ENCODE data around the gene GRID2IP.
A peak's percentile ranks its signal among the peaks of the same experiment; 100 is the strongest.

Gene GRID2IP

GRCh38 chr7:6559896-6560295, 8.6 kb upstream of the GRID2IP start:
- no peak for DNase-seq

GRCh38 chr7:6558837-6559236, 7.6 kb upstream of the GRID2IP start:
- DNase-seq = peak in 1 of 2 experiments; percentile 28

- no peak for DNase-seq
Observed at GRCh38 chr7:6556196-6556595, 4.9 kb upstream of the GRID2IP start.

- DNase-seq = no peak
Observed at GRCh38 chr7:6554848-6555247, 3.6 kb upstream of the GRID2IP start.

GRCh38 chr7:6553448-6554044, 2.3 kb upstream of the GRID2IP start:
- no peak for DNase-seq

GRCh38 chr7:6547400-6547799, 3.9 kb downstream of the GRID2IP start:
- no peak for DNase-seq

GRCh38 chr7:6546498-6547251, 4.6 kb downstream of the GRID2IP start:
- DNase-seq = no peak

GRCh38 chr7:6545398-6546126, 5.7 kb downstream of the GRID2IP start:
- DNase-seq = no peak

- DNase-seq = no peak
Observed at GRCh38 chr7:6542368-6542767, 8.9 kb downstream of the GRID2IP start.

GRCh38 chr7:6536262-6537260, 14.7 kb downstream of the GRID2IP start:
- no peak for DNase-seq

- peak; percentile 58 to 68 for DNase-seq
Observed at GRCh38 chr7:6533893-6534495, 17.3 kb downstream of the GRID2IP start.

- no peak for DNase-seq
Observed at GRCh38 chr7:6532516-6532915, 18.7 kb downstream of the GRID2IP start.

- no peak for DNase-seq
Observed at GRCh38 chr7:6531492-6532279, 19.6 kb downstream of the GRID2IP start.

GRCh38 chr7:6530626-6531491, 20.4 kb downstream of the GRID2IP start:
- peak; percentile 60 to 61 for DNase-seq

GRCh38 chr7:6529643-6530042, 21.6 kb downstream of the GRID2IP start:
- no peak for DNase-seq

GRCh38 chr7:6528401-6529130, 22.7 kb downstream of the GRID2IP start:
- no peak for DNase-seq

- no peak for DNase-seq
Observed at GRCh38 chr7:6526997-6527378, 24.3 kb downstream of the GRID2IP start.

- DNase-seq = no peak
Observed at GRCh38 chr7:6520163-6520981, 30.9 kb downstream of the GRID2IP start.

Measured in activated CD4-positive, alpha-beta T cell treated with anti-CD3 and anti-CD28 coated beads, Interleukin-2, amount 50 U/mL, for 48 hours (primary cell).